Activated naive CD4-positive, alpha-beta T cell treated with anti-CD3 and anti-CD28 coated beads, Interleukin-2, amount 50 U/mL, for 24 hours (primary cell): ENCODE measurements around the gene TNK2.
"Not testable (repeated sequence)": the region's sequence is repeated elsewhere in the genome, so short reads cannot be mapped to it uniquely, and the experiment has no call there.

Experiments used
- H3K27ac Mint-ChIP-seq: one replicate; pipeline ENCODE4 v1.8.0; 2021; ENCODE audit warnings: mild to moderate bottlenecking, mixed read lengths
- H3K27me3 Mint-ChIP-seq: one replicate; pipeline ENCODE4 v1.8.0; 2021; ENCODE audit warnings: mixed read lengths
- H3K36me3 Mint-ChIP-seq: one replicate; pipeline ENCODE4 v1.8.0; 2021; ENCODE audit warnings: mixed read lengths
- H3K4me1 Mint-ChIP-seq: one replicate; pipeline ENCODE4 v1.8.0; 2021; ENCODE audit warnings: mixed read lengths
- H3K4me3 Mint-ChIP-seq: one replicate; pipeline ENCODE4 v1.8.0; 2021; ENCODE audit warnings: mild to moderate bottlenecking, mixed read lengths
- H3K9me3 Mint-ChIP-seq: one replicate; pipeline ENCODE4 v1.8.0; 2021; ENCODE audit warnings: mixed read lengths

The TNK2 gene

DNA sequence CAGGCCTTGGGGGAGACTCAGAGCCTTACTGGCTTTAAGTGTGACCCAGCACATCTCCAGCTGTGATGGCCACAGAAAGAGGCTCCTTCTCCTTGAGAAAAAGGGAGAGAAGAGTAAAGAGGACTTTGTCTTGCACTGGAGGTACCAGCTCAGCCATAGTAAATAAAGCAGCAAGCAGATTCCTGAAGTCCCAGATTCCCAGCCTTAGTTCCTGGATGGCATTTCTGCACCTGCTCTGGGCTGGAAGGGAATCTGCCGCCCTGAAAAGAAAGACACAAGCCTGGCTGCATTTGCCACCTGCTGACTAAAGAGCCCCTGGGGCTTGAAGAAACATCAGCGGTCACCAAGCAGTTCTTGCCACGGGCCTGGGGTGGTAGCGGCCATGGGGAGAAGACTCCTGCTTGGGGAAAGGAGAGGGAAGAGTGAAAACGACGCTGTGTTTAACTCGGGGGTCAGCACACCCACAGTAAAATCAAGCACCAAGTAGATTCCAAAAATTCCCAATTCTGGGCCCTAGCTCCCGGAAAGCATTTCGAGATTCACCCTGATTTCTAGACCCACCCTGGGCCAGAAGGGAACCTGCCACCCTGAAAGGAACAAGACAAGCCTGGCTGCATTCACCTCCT lies 24.2 kb upstream of the TNK2 start:
- no peak overlapping the region for H3K27ac Mint-ChIP-seq
- H3K27me3 Mint-ChIP-seq, result no peaks in the 10 kb centered on the region
- no peaks in the 10 kb centered on the region for H3K4me1 Mint-ChIP-seq
- H3K4me3 Mint-ChIP-seq, result no peak overlapping the region
- H3K36me3 Mint-ChIP-seq, result no peaks in the 10 kb centered on the region
- H3K9me3 Mint-ChIP-seq, result no peaks in the 10 kb centered on the region

DNA sequence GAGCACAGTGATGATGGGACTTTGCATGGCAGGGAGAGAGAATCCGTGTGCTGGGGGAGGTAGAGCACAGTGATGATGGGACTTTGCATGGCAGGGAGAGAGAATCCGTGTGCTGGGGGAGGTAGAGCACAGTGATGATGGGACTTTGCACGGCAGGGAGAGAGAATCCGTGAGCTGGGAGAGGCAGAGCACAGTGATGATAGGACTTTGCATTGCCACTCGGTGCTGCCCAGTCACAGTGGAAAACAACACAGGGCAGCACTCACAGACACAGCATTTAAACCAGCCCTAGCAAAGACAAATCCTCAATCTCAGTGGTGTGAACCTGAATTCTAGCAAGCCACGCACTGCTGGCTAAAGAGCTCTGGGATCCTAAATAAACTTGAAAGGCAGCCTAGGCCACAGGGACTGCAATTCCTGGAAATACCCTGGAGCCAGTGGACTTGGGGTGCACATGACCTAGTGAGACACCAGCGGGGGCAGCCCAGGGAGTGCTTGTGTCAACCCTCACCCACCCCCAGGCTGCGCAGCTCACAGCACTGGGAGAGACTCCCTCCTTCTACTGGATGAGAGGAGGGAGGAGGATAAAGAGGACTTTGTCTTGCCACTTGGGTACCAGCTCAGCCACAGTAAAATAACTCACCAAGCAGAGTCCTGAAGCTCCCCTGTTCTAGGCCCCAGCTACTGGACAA lies 23.4 kb upstream of the TNK2 start:
- Mint-ChIP-seq H3K9me3 (no peaks in the 10 kb centered on the region), H3K4me3 (no peak overlapping the region), H3K4me1 (no peaks in the 10 kb centered on the region), H3K27me3 (no peaks in the 10 kb centered on the region), H3K27ac (no peak overlapping the region), H3K36me3 (no peaks in the 10 kb centered on the region)

DNA sequence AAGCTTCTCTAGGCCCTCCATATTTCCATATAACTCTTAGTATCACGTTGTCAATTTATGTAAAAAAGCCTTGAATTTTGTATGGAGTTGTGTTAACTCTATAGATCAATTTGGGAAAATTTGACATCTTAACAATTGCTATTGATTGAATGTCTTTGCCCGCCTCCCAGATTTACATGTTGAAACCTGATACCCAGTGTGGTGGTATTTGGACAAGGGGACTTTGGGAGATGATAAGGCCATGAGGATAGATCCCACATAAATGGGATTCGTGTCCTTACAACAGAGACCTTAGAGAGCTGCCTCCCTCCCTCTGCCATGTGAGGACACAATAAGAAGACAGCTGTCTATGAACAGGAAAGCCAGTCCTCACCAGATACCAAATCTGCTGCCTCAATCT lies 21.1 kb upstream of the TNK2 start:
- H3K4me3 Mint-ChIP-seq, result no peak overlapping the region
- no peaks in the 10 kb centered on the region for H3K36me3 Mint-ChIP-seq
- no peak overlapping the region for H3K27ac Mint-ChIP-seq
- no peaks in the 10 kb centered on the region for H3K9me3 Mint-ChIP-seq
- no peaks in the 10 kb centered on the region for H3K27me3 Mint-ChIP-seq
- no peaks in the 10 kb centered on the region for H3K4me1 Mint-ChIP-seq

DNA sequence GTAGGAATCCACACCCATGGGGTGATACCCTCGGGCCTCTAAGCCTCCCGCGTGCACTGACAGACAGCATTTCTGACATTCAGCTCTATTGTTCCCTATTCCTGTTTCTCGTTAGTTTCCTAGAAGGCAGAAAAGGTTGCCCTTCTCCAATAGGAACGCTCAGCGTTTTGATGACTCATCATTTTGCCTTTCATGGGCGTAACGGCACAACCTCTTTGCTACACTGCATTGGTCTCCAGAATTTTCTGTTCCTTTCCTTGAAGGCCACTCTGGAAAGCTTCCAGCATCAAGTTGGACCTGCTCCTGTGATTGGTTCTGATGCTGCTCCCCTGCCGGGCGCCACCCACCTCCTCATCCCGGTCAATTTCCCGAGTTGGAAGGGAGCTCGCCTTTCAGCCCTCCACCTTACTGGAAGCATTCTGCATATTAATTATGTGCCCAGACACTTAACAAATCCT lies 13.0 kb upstream of the TNK2 start:
- H3K9me3 Mint-ChIP-seq, result no peaks in the 10 kb centered on the region
- H3K27ac Mint-ChIP-seq, result no peak overlapping the region
- no peak overlapping the region for H3K4me3 Mint-ChIP-seq
- H3K27me3 Mint-ChIP-seq, result no peaks in the 10 kb centered on the region
- H3K36me3 Mint-ChIP-seq, result no peaks in the 10 kb centered on the region
- peaks cover 6% of the 10 kb centered on the region for H3K4me1 Mint-ChIP-seq

DNA sequence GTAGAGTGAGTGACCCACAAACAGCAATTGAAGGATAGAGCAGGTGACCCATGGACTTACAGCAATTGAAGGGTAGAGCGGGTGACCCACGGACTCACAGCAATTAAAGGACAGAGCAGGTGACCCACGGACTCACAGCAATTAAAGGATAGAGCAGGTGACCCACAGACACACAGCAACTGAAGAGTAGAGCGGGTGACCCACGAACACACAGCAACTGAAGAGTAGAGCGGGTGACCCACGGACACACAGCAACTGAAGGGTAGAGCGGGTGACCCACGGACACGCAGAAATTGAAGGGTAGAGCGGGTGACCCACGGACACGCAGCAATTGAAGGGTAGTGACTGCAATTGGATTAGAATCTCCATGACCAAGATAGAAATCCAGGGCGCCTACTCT lies 9.8 kb upstream of the TNK2 start:
- H3K4me1 Mint-ChIP-seq, result peaks cover 17% of the 10 kb centered on the region
- no peaks in the 10 kb centered on the region for H3K9me3 Mint-ChIP-seq
- no peak overlapping the region for H3K27ac Mint-ChIP-seq
- no peaks in the 10 kb centered on the region for H3K27me3 Mint-ChIP-seq
- H3K4me3 Mint-ChIP-seq, result no peak overlapping the region
- H3K36me3 Mint-ChIP-seq, result no peaks in the 10 kb centered on the region

DNA sequence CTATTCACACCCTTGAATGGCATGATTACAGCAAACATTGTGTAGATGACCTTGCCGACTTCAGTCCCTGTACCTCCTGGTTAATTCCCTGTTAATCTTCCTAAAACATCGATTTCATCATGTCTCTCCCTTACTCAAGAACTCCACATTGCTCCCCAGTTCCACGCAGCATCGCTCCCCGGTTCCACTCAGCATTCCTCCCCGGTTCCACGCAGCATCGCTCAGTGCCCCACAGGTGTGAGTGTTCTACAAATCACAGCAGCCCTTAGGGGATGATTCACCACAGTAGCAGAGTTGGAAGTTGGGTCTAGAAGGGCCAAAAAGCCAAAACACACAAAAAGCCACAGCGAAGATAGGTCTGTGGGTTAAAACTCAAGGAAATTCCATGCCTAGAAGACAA lies 8.6 kb upstream of the TNK2 start:
- H3K36me3 Mint-ChIP-seq, result no peaks in the 10 kb centered on the region
- H3K4me1 Mint-ChIP-seq, result peaks cover 17% of the 10 kb centered on the region
- no peaks in the 10 kb centered on the region for H3K27me3 Mint-ChIP-seq
- H3K9me3 Mint-ChIP-seq, result no peaks in the 10 kb centered on the region
- H3K27ac Mint-ChIP-seq, result peak overlapping the region; percentile 60
- no peak overlapping the region for H3K4me3 Mint-ChIP-seq

DNA sequence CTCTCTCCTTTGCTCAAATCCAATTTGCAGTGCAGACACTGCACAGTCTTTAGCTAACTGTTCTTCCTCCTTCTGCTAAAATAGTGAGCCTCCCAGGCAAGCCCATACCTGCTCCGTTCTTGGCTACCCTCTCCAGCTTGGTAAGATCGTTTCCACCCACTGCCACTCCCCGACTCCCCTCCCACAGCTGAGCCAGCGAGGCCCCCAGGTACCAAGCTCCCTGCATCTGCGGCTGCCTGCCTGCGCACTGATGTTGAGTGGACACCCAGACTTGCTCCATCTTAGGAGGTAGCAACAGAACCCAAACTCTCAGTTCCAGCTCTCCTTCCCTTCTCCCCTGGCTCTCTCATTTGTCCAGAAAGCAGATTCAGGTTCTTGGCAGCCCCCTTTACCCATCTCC lies 7.9 kb upstream of the TNK2 start:
- Mint-ChIP-seq H3K4me1 (peaks cover 17% of the 10 kb centered on the region), H3K36me3 (no peaks in the 10 kb centered on the region), H3K4me3 (no peak overlapping the region), H3K27ac (no peak overlapping the region), H3K9me3 (no peaks in the 10 kb centered on the region), H3K27me3 (no peaks in the 10 kb centered on the region)

DNA sequence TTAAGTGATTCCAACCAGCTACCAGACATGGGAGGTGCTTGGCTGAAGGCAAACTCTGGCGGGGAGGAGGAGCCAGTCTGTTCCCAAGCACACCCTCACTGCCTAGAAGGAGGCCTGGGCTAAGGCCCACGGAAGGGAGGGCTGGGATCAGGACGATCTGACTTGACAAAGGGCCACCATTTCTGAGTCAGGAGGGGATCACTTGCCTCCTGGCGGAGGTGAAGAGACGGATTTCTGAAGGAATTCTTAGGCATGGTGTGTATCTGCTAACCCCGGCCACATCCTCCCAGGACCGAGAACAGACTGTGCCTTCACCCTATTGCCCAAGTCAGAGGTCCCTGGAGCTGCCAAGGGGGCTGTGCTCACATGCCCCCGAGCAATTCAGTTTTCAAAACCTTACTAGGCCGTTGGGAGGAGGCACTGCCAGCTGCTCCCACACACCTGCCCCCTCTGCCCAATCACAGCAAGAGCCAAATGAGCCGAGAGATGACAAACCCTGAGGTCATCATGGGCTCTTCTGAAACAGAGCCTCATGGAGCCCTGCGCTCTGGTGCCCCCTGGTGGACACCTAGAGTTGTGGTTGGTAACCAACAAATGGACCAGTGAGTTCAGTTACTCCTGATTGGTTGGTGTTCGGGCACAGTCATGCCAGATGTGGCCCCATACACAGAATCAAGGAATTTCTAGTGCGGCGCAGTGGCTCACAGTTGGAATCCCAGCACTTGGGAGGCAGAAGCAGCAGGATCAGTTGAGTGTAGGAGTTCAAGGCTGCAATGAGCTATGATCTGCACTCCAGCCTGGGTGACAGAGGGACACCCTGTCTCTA lies 6.5 kb upstream of the TNK2 start:
- Mint-ChIP-seq H3K36me3 (no peaks in the 10 kb centered on the region), H3K27me3 (no peaks in the 10 kb centered on the region), H3K4me1 (peaks cover 15% of the 10 kb centered on the region), H3K4me3 (no peak overlapping the region), H3K9me3 (no peaks in the 10 kb centered on the region), H3K27ac (peak overlapping the region; percentile 55)

DNA sequence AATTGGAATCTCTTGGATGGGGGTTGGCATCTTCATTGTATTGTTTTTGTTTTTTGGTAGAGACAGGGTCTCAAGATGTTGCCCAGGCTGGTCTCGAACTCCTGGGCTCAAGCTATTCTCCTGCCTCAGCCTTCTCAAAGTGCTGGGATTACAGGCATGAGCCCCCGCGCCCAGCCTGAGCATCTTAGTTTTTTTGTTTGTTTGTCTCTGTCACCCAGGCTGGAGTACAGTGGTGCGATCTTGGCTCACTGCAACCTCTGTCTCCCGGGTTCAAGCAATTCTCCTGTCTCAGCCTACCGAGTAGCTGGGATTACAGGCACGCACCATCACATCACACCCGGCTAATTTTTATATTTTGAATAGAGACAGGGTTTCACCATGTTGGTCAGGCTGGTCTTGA lies 5.8 kb upstream of the TNK2 start:
- Mint-ChIP-seq H3K4me1 (peaks cover 12% of the 10 kb centered on the region), H3K27ac (peak overlapping the region; percentile 12)
- H3K9me3 Mint-ChIP-seq, H3K27me3 Mint-ChIP-seq, H3K36me3 Mint-ChIP-seq, H3K4me3 Mint-ChIP-seq: not testable (repeated sequence)

DNA sequence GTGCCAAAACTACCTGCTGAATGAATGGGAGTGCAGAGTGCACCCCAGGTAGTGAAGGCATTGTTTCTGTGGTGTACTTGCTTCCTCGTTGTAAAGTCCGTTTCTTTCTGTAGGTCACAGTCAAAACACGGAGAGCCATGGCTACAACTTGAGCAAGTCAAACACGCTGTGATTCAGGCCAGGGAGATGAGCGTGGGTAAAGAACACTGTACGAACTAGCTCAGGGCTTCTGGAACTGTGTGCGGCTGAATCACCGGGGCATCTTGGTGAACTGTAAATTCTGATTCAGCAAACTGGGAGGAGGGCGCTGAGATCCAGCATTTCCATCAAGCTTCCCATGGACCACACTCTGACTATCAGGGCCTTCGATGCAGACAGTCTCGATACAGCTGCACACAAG lies 5.0 kb upstream of the TNK2 start:
- H3K4me1 Mint-ChIP-seq, result peaks cover 12% of the 10 kb centered on the region
- H3K4me3 Mint-ChIP-seq, result no peak overlapping the region
- no peak overlapping the region for H3K27ac Mint-ChIP-seq
- no peaks in the 10 kb centered on the region for H3K36me3 Mint-ChIP-seq
- H3K9me3 Mint-ChIP-seq, result no peaks in the 10 kb centered on the region
- no peaks in the 10 kb centered on the region for H3K27me3 Mint-ChIP-seq

DNA sequence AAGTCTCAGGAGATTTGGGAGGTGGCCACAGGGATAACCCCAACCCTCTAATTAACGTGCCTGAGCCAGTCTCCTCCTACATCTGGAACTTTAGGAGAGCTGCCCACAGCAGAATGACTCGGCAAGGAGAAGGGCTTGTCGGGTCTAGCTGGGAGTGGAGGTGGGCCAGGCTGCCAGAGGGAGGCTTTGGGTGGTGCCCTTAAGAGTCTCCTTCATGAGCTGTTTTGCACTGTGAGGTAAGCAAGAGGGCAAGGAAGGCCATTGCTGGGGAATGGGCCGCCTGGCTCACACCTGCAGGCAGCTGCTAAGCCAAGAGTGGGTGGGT lies 3.6 kb upstream of the TNK2 start:
- H3K9me3 Mint-ChIP-seq, result no peaks in the 10 kb centered on the region
- no peaks in the 10 kb centered on the region for H3K27me3 Mint-ChIP-seq
- no peak overlapping the region for H3K4me3 Mint-ChIP-seq
- no peaks in the 10 kb centered on the region for H3K36me3 Mint-ChIP-seq
- H3K4me1 Mint-ChIP-seq, result peaks cover 23% of the 10 kb centered on the region
- no peak overlapping the region for H3K27ac Mint-ChIP-seq

DNA sequence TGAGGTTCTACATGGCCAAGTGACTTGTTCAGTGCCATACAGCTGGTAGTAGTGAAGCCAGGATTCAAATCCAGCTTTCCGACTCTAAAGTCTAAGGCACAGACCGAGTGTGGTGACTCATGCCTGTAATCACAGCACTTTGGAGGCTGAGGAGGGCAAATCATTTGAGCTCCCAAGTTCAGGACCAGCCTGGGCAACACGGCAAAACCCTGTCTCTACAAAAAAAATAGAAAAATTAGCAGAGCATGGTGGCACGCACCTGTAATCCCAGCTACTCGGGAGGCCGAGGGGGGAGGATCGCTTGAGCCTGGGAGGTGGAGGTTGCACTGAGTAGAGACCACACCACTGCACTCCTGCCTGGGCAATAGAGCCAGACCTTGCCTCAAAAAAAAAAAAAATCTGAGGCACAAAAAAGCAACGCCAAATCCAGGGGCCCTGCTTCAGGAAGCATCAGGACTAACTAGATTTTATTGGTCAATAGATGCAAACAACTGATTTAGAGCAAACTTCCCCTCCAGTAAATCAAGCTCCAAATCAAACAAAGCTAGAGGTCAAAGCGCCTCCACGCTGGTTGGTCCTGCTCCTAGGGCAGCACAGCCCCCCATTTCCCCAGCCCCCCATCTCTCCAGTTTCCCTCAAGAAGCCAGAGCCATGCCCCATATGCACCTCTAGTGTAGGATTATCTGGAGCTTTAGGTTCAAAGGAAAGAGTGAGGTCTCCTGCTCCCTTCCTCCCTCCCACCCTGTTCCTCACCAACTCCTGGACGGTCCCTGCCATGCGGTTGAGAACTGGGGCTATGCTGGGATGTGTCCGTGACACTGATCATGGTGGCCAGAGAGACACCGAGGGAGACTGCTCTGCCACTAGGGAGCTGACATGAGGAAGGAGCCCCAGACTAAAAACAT lies 2.9 kb upstream of the TNK2 start:
- H3K27ac Mint-ChIP-seq, result no peak overlapping the region
- H3K27me3 Mint-ChIP-seq, result no peaks in the 10 kb centered on the region
- no peaks in the 10 kb centered on the region for H3K36me3 Mint-ChIP-seq
- H3K9me3 Mint-ChIP-seq, result no peaks in the 10 kb centered on the region
- no peak overlapping the region for H3K4me3 Mint-ChIP-seq
- H3K4me1 Mint-ChIP-seq, result peaks cover 29% of the 10 kb centered on the region

DNA sequence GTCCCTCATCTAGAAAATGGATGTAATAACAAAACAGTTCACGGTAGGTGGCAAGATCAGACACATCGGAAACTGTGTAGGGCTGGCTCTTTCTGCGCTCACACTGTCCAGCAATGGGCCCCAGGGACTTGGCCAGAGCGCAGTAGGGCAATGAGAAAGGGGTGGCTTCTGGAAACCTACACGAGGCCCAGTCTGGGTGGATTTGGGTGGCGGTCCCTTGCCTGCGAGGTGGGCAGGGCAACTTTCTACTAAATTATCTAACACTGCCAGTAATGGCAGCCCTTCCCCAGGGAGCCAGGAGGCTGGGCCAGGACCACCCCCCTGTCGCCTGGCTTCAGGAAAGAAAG lies 2.1 kb upstream of the TNK2 start:
- H3K27ac Mint-ChIP-seq, result no peak overlapping the region
- H3K4me3 Mint-ChIP-seq, result no peak overlapping the region
- H3K9me3 Mint-ChIP-seq, result no peaks in the 10 kb centered on the region
- H3K27me3 Mint-ChIP-seq, result no peaks in the 10 kb centered on the region
- H3K36me3 Mint-ChIP-seq, result peaks cover 2% of the 10 kb centered on the region
- H3K4me1 Mint-ChIP-seq, result peaks cover 37% of the 10 kb centered on the region

DNA sequence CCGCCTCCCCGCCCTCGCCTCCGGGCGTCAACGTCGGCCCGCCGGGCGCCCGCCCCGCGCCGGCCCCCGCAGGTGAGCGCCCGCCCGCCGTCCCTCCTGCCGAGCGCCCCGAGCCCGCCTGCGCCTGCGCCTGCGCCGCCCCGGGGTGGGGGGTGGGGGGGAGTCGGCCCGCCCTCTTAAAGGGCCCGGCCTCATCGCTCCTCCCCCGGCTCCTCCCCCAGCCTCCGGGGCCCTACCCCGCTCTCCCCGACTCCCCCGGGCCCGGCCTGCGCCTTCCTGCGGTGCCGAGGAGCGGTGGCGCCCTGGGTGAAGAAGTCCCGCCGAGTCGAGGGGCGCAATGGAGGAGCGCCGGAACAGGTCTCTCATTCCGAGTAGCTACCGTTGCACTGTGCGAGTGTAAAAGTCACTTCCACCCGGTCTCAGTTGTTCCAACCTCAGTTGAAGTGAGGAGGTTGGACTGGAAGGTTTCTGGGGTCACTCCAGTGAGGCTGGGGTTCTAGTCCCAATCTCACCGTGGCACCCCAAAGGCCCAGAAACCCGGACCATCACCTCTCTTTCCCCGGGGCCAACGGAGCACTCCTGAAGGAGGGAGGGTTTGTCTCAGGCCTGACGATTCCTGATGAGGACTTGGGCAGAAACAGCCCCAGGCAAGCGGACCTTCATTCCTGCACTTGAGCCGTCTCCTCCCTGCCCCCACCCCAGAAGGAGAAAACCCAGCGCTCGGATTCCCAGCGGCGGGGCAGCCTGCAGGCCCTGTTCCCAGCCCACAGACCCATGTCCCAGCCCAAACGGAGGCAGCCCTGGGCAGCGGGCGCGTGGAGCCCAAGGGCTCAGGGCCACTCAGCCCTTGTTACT lies 1.5 kb upstream of the TNK2 start:
- peaks cover 39% of the 10 kb centered on the region for H3K4me1 Mint-ChIP-seq
- H3K4me3 Mint-ChIP-seq, result peak overlapping the region; percentile 71
- H3K36me3 Mint-ChIP-seq, result peaks cover 2% of the 10 kb centered on the region
- no peaks in the 10 kb centered on the region for H3K27me3 Mint-ChIP-seq
- H3K27ac Mint-ChIP-seq, result no peak overlapping the region
- H3K9me3 Mint-ChIP-seq, result no peaks in the 10 kb centered on the region
